CD4-positive, alpha-beta T cell (primary cell): ENCODE results near the gene CDH22. TPM values are rescaled to one million over a fixed set of nuclear protein-coding genes. Genes with fewer than 3 reads are reported as not detected.

Experiments
- ATAC-seq: fragments of 200-7000 bp; cut with Tn5 transposase; one replicate; pipeline ENCODE4 v1.10.0; 2022; ENCODE audit warnings: mild to moderate bottlenecking; ENCODE audit not compliant: poor library complexity
- CTCF ChIA-PET: fragments of 350-600 bp; sonication (Branson Sonifier 250); formaldehyde crosslinking; loops from one replicate; lab custom pipeline; 2021; ENCODE audit warnings: antibody characterized with exemption, inconsistent platforms; lab: Charles Lee
- POLR2A ChIA-PET: fragments of 350-600 bp; sonication (Branson Sonifier 250); formaldehyde crosslinking; loops from one replicate; lab custom pipeline; 2021; ENCODE audit warnings: antibody characterized with exemption, inconsistent platforms; lab: Charles Lee
- DNase-seq, 14 experiments: peaks; one replicate each; pipeline ENCODE4 v3.0.0-alpha.2; 2013 to 2020; ENCODE audit warnings: mixed read lengths in 2 of 14
- H3K27ac ChIP-seq, 2 donors: one replicate each; pipeline versions ENCODE4 v1.5.1 to v1.7.0; 2013; ENCODE audit warnings: low read length in 2 of 2, low read depth in 1 of 2, mild to moderate bottlenecking in 1 of 2
- H3K27me3 ChIP-seq, 2 experiments: 1 replicate in 1 of 2; 2 replicates in 1 of 2; pipeline versions ENCODE4 v1.6.1 to v1.7.0; 2013; ENCODE audit warnings: low read length in 2 of 2, control low read depth in 1 of 2, mild to moderate bottlenecking in 1 of 2, moderate library complexity in 1 of 2; ENCODE audit not compliant: insufficient read depth in 2 of 2, control insufficient read depth in 1 of 2
- H3K36me3 ChIP-seq: one replicate; pipeline ENCODE4 v1.6.1; 2013; ENCODE audit warnings: low read length, control low read depth; ENCODE audit not compliant: insufficient read depth
- H3K4me1 ChIP-seq: one replicate; pipeline ENCODE4 v1.6.1; 2013; ENCODE audit warnings: low read length, control low read depth; ENCODE audit not compliant: insufficient read depth
- H3K4me3 ChIP-seq: one replicate; pipeline ENCODE4 v1.5.1; 2013; ENCODE audit warnings: mild to moderate bottlenecking, low read length, moderate library complexity
- H3K9me3 ChIP-seq, 2 experiments: 1 replicate in 1 of 2; 2 replicates in 1 of 2; pipeline versions ENCODE4 v1.6.1 to v1.7.0; 2013; ENCODE audit warnings: low read length in 2 of 2, mild to moderate bottlenecking in 2 of 2, control low read depth in 1 of 2, moderate library complexity in 1 of 2; ENCODE audit not compliant: control insufficient read depth in 1 of 2, insufficient read depth in 1 of 2
- H3K27ac Mint-ChIP-seq: one replicate; pipeline ENCODE4 v1.8.0; 2020; ENCODE audit warnings: mixed read lengths
- H3K27me3 Mint-ChIP-seq: one replicate; pipeline ENCODE4 v1.8.0; 2021; ENCODE audit warnings: mixed read lengths
- H3K36me3 Mint-ChIP-seq: one replicate; pipeline ENCODE4 v1.8.0; 2021; ENCODE audit warnings: low read depth, mixed read lengths
- H3K4me1 Mint-ChIP-seq: one replicate; pipeline ENCODE4 v1.8.0; 2021; ENCODE audit warnings: low read depth, mixed read lengths
- H3K4me3 Mint-ChIP-seq: one replicate; pipeline ENCODE4 v1.8.0; 2020; ENCODE audit warnings: mild to moderate bottlenecking, mixed read lengths
- H3K9me3 Mint-ChIP-seq: one replicate; pipeline ENCODE4 v1.8.0; 2020; ENCODE audit warnings: mixed read lengths
- intact Hi-C, 2 experiments: fragments of 100-400 bp; cut with DNase I in 1 of 2; cut with micrococcal nuclease in 1 of 2; formaldehyde crosslinking; loops; one replicate each; pipeline versions ENCODE4 v1.15.1 to v1.9.0; 2023 to 2025; cut with DNase I, micrococcal nuclease
- total RNA-seq, 174 experiments: library from RNA in 2 of 174; stranded (reverse) in 2 of 174; gene quantifications; one replicate each; pipeline ENCODE4 v1.2.3 and lab custom pipeline; 2021 to 2026
- TF ChIP-seq, protein P1 (sequence below): fragments of 200-600 bp; IDR thresholded peaks from one replicate; pipeline ENCODE4 v1.8.0; 2022; ENCODE audit warnings: antibody characterized with exemption, mild to moderate bottlenecking

CDH22 gene
- total RNA-seq, 2 experiments from 2014 or later, result not detected

DNA sequence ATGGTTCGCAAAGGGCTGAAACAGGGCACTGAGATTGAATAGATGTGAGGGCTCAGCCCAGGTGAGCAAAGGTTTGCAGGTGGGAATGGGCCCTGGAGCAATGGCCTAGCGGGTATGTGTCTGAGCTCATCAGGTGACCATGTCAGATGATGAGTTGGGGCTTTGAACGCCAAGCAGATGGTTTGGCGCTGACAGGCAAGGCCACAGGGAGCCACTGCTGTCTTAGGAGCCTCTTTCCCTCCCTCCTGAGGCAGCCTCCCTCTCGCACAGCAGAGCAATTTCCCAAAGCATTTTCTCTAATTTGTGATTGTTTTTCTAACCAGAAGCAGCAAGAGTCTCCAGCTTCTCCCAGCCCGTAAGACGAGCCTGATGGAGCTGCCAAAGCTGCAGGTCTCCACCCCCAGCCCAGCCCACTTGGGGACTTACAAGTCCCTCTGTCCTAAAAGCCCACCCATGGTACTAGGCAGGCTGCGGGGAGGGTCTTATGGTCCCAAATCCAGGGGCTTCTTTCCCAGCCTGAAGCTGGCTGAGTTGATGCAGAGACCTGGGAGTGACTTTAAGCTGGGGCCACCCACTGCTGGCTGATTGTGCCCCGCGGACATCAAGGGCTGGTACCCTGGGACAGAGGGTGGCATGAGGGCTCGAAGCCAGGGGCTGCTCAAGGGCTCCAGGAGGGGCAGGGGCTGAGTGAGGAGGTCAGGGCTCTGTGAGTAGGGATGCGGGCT is 11.6 kb downstream of the CDH22 start:
- peaks cover 0 to 5% of the 10 kb centered on the region in 2 experiments for H3K9me3 ChIP-seq
- DNase-seq (no peak), ATAC-seq (no peak)
- no peaks in the 10 kb centered on the region for H3K4me1 Mint-ChIP-seq
- TF ChIP-seq, protein P1, sequence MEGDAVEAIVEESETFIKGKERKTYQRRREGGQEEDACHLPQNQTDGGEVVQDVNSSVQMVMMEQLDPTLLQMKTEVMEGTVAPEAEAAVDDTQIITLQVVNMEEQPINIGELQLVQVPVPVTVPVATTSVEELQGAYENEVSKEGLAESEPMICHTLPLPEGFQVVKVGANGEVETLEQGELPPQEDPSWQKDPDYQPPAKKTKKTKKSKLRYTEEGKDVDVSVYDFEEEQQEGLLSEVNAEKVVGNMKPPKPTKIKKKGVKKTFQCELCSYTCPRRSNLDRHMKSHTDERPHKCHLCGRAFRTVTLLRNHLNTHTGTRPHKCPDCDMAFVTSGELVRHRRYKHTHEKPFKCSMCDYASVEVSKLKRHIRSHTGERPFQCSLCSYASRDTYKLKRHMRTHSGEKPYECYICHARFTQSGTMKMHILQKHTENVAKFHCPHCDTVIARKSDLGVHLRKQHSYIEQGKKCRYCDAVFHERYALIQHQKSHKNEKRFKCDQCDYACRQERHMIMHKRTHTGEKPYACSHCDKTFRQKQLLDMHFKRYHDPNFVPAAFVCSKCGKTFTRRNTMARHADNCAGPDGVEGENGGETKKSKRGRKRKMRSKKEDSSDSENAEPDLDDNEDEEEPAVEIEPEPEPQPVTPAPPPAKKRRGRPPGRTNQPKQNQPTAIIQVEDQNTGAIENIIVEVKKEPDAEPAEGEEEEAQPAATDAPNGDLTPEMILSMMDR, result no peak
- peaks cover 27 to 36% of the 10 kb centered on the region in 2 experiments for H3K27me3 ChIP-seq
- no peaks in the 10 kb centered on the region for H3K36me3 ChIP-seq
- no peak overlapping the region for H3K27ac ChIP-seq
- ChIA-PET CTCF (no interaction called here), POLR2A (no interaction called here)
- no peak overlapping the region for H3K27ac Mint-ChIP-seq
- H3K4me3 ChIP-seq, result no peak overlapping the region
- no peaks in the 10 kb centered on the region for H3K9me3 Mint-ChIP-seq
- no peaks in the 10 kb centered on the region for H3K4me1 ChIP-seq
- H3K4me3 Mint-ChIP-seq, result no peak overlapping the region
- H3K27me3 Mint-ChIP-seq, result peaks cover 62% of the 10 kb centered on the region
- intact Hi-C loops, result no loop called here
- no peaks in the 10 kb centered on the region for H3K36me3 Mint-ChIP-seq

DNA sequence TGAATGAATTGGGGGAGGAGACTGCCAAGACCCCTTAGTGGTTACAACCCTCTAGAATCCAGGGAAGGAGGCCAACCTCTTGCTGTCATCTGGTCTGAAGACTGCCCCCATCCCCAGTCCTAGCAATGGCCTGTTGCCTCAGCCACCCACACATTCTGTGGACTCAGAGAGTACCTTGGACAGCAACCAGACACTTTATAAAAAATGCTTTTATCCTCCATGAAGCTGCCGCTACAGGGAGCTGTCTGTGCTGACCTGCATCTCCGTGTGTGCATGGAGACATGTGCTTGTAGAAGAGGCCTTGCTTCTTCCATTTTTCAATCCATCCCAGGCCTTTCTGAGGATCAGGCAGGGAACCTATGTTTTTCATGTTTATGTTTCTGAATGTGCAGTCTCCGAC is 15.2 kb downstream of the CDH22 start:
- peaks cover 31 to 37% of the 10 kb centered on the region in 2 experiments for H3K27me3 ChIP-seq
- peaks cover 0 to 5% of the 10 kb centered on the region in 2 experiments for H3K9me3 ChIP-seq
- Mint-ChIP-seq H3K27me3 (peaks cover 56% of the 10 kb centered on the region), H3K4me3 (no peak overlapping the region), H3K36me3 (no peaks in the 10 kb centered on the region), H3K9me3 (no peaks in the 10 kb centered on the region), H3K27ac (no peak overlapping the region), H3K4me1 (no peaks in the 10 kb centered on the region)
- intact Hi-C loops, result loop anchor here in 1 of 2 experiments (5.0 kb wide), 1 partner anchor 1101 kb away; no protein-coding TSS in a partner anchor
- DNase-seq (no peak), ATAC-seq (no peak)
- TF ChIP-seq, protein P1, result no peak
- no peak overlapping the region for H3K27ac ChIP-seq
- no peaks in the 10 kb centered on the region for H3K36me3 ChIP-seq
- H3K4me3 ChIP-seq, result no peak overlapping the region
- ChIA-PET POLR2A (no interaction called here), CTCF (no interaction called here)
- no peaks in the 10 kb centered on the region for H3K4me1 ChIP-seq

DNA sequence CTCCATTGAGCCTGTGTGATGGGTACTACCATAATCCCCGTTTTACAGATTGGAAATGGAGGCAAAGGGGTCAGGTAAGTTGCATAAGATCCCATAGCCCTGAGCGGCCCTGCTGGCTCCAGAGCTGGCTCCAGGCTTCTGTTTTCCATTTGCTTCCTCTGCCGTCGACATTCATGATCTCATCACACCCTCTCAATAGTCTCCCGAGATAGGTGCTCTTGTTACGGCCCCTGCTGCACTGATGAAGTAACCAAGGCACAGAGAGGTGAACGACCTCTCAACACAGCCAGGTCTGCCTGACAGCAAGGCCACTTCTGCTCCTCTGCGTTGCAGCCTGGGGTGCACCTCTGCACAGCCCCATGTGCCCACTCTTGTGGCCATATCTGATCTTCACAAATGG is 16.9 kb downstream of the CDH22 start:
- no peak overlapping the region for H3K4me3 Mint-ChIP-seq
- H3K4me1 Mint-ChIP-seq, result no peaks in the 10 kb centered on the region
- ChIA-PET POLR2A (no interaction called here), CTCF (no interaction called here)
- DNase-seq (no peak), ATAC-seq (no peak)
- no peak overlapping the region for H3K4me3 ChIP-seq
- H3K4me1 ChIP-seq, result no peaks in the 10 kb centered on the region
- H3K36me3 ChIP-seq, result no peaks in the 10 kb centered on the region
- peaks cover 26 to 49% of the 10 kb centered on the region in 2 experiments for H3K27me3 ChIP-seq
- no peaks in the 10 kb centered on the region for H3K9me3 Mint-ChIP-seq
- no peak overlapping the region for H3K27ac ChIP-seq
- H3K27me3 Mint-ChIP-seq, result peaks cover 45% of the 10 kb centered on the region
- H3K9me3 ChIP-seq, result peaks cover 0 to 5% of the 10 kb centered on the region in 2 experiments
- H3K27ac Mint-ChIP-seq, result no peak overlapping the region
- no peaks in the 10 kb centered on the region for H3K36me3 Mint-ChIP-seq
- intact Hi-C loops, result loop anchor here in 1 of 2 experiments (5.0 kb wide), 1 partner anchor 1099 kb away; no protein-coding TSS in a partner anchor
- TF ChIP-seq, protein P1, result no peak
